ENCODE measurements around the gene CNGB1. TPM values are rescaled to one million over a fixed set of nuclear protein-coding genes. Genes with fewer than 3 reads are reported as not detected.
"Not testable (repeated sequence)": the region's sequence is repeated elsewhere in the genome, so short reads cannot be mapped to it uniquely, and the experiment has no call there.

CNGB1 gene
- 0.12 TPM in 1 of 2 replicates, not detected in the other for total RNA-seq (2014; rRNA removed; shearing (Covaris generic))

GRCh38 chr16:57970970-57971369, at the start of gene CNGB1:
TSS of gene CNGB1 (minus strand) at chr16:57971128. CDS start at chr16:57967286, 3,842 bp downstream.
- no peak for DNase-seq (ENCODE audit: low spot score)

- DNase-seq (ENCODE audit: low spot score) = no peak
These were observed 49.1 kb upstream of the CNGB1 start for GRCh38 chr16:58019866-58020538.

GRCh38 chr16:58018803-58019202, 47.9 kb upstream of the CNGB1 start:
- DNase-seq (ENCODE audit: low spot score) = no peak

- no peak for DNase-seq (ENCODE audit: low spot score)
These were observed 46.0 kb upstream of the CNGB1 start for GRCh38 chr16:58016840-58017446.

GRCh38 chr16:58013201-58013956, 42.5 kb upstream of the CNGB1 start:
- no peak for DNase-seq (ENCODE audit: low spot score)

- DNase-seq (ENCODE audit: low spot score) = no peak
These were observed 41.6 kb upstream of the CNGB1 start for GRCh38 chr16:58012481-58012880.

GRCh38 chr16:58011652-58012051, 40.7 kb upstream of the CNGB1 start:
- DNase-seq (ENCODE audit: low spot score) = peak; percentile 78

GRCh38 chr16:58010886-58011285, 40.0 kb upstream of the CNGB1 start:
- no peak for DNase-seq (ENCODE audit: low spot score)

GRCh38 chr16:58009856-58010416, 39.0 kb upstream of the CNGB1 start:
- DNase-seq (ENCODE audit: low spot score) = no peak

- DNase-seq (ENCODE audit: low spot score) = not testable (repeated sequence)
These were observed 33.8 kb upstream of the CNGB1 start for GRCh38 chr16:58004736-58005135.

- DNase-seq (ENCODE audit: low spot score) = no peak
These were observed 32.0 kb upstream of the CNGB1 start for GRCh38 chr16:58002936-58003335.

GRCh38 chr16:58002416-58002800, 31.5 kb upstream of the CNGB1 start:
- no peak for DNase-seq (ENCODE audit: low spot score)

- no peak for DNase-seq (ENCODE audit: low spot score)
These were observed 31.0 kb upstream of the CNGB1 start for GRCh38 chr16:58001781-58002415.

- DNase-seq (ENCODE audit: low spot score) = peak; percentile 83
These were observed 30.1 kb upstream of the CNGB1 start, which contains the start of gene USB1 for GRCh38 chr16:58000706-58001676. TSS of gene USB1 (plus strand) at chr16:58001407. CDS start at chr16:58001484, 77 bp downstream.

- DNase-seq (ENCODE audit: low spot score) = no peak
These were observed 29.2 kb upstream of the CNGB1 start, which contains the start of gene ZNF319 for GRCh38 chr16:57999971-58000705. TSS of gene ZNF319 (minus strand) at chr16:58000672. CDS start at chr16:57998265, 2,407 bp downstream.

GRCh38 chr16:57999366-57999970, 28.5 kb upstream of the CNGB1 start:
- DNase-seq (ENCODE audit: low spot score) = peak; percentile 43

- DNase-seq (ENCODE audit: low spot score) = no peak
These were observed 28.1 kb upstream of the CNGB1 start for GRCh38 chr16:57998992-57999365.

- DNase-seq (ENCODE audit: low spot score) = peak; percentile 57
These were observed 27.6 kb upstream of the CNGB1 start for GRCh38 chr16:57998486-57998885.

- DNase-seq (ENCODE audit: low spot score) = no peak
These were observed 26.8 kb upstream of the CNGB1 start for GRCh38 chr16:57997528-57998265.
